B cell (primary cell): Measurements from ENCODE around the gene ELMO1.

ENCODE experiments used
- CTCF ChIP-seq: fragments of 200-600 bp; IDR thresholded peaks from one replicate; pipeline ENCODE4 v1.8.0; 2022; ENCODE audit warnings: antibody characterized with exemption, mild to moderate bottlenecking
- EZH2 ChIP-seq: IDR thresholded peaks from 2 replicates; pipeline ENCODE4 v1.6.1; 2012; ENCODE audit warnings: borderline replicate concordance, low read depth, mild to moderate bottlenecking, moderate library complexity, low read length; ENCODE audit not compliant: insufficient read depth, poor library complexity, severe bottlenecking

DNA sequence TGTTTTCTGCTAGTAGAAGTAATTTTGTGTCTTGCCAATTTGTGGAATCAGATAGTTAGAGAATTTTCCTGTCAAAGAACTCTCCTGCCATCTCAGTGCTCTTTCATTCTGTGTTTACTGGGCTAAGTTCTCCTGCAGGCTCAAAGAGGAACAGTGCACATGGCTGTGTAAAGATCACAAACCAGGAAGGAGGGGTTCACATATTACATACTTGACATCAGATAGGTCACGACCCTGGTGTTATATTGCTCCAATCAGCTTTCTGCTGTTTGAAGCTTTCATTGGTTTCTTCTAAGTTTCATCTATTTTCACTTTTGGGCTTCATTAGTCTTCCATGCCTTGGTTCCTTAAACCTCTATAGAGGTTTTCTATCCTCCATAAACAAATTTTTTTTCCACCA is 13.5 kb upstream of the ELMO1 start:
- TF ChIP-seq CTCF (no peak), EZH2 (no peak)
